ENCODE data around the gene ERC1. TPM values are rescaled to one million over a fixed set of nuclear protein-coding genes. Genes with fewer than 3 reads are reported as not detected.

Gene ERC1
- total and polyA plus RNA-seq, 3 experiments from 2014 or later = 11.0 to 24.2 (median 22.6) TPM

- ChIA-PET CTCF (no interaction called here), POLR2A (no interaction called here)
- H3K9me3 Mint-ChIP-seq = no peaks in the 10 kb centered on the region
- Histone ChIP-seq H3K27me3 (ENCODE audit: insufficient read depth, low read length, poor library complexity, severe bottlenecking) (no peaks in the 10 kb centered on the region), H3K27ac (ENCODE audit: low read depth, low read length) (no peak overlapping the region), H3K4me1 (ENCODE audit: insufficient read depth, low read length) (no peaks in the 10 kb centered on the region), H3K9me3 (ENCODE audit: low read length) (no peaks in the 10 kb centered on the region), H3K4me3 (ENCODE audit: low read length) (no peak overlapping the region), H3K36me3 (ENCODE audit: insufficient read depth, low read length) (no peaks in the 10 kb centered on the region)
- no peaks in the 10 kb centered on the region for H3K4me1 Mint-ChIP-seq
- H3K27ac Mint-ChIP-seq = no peak overlapping the region
- H3K27me3 Mint-ChIP-seq = peaks cover 0 to 2% of the 10 kb centered on the region in 2 donors
- DNase-seq = no peak
- H3K36me3 Mint-ChIP-seq = no peaks in the 10 kb centered on the region
- no peak overlapping the region for H3K4me3 Mint-ChIP-seq
These were observed 366.1 kb downstream of the ERC1 start for GRCh38 chr12:1357171-1357570.

GRCh38 chr12:1357711-1358110 lies 366.7 kb downstream of the ERC1 start:
- no peak for DNase-seq
- peaks cover 0 to 2% of the 10 kb centered on the region in 2 donors for H3K27me3 Mint-ChIP-seq
- H3K4me3 ChIP-seq (ENCODE audit: low read length) = no peak overlapping the region
- H3K4me3 Mint-ChIP-seq = no peak overlapping the region
- H3K36me3 Mint-ChIP-seq = peaks cover 0 to 1% (median 0%) of the 10 kb centered on the region in 3 donors
- no peak overlapping the region for H3K27ac Mint-ChIP-seq
- no peaks in the 10 kb centered on the region for H3K9me3 Mint-ChIP-seq
- H3K9me3 ChIP-seq (ENCODE audit: low read length) = no peaks in the 10 kb centered on the region
- no peaks in the 10 kb centered on the region for H3K4me1 Mint-ChIP-seq
- no peak overlapping the region for H3K27ac ChIP-seq (ENCODE audit: low read depth, low read length)
- no peaks in the 10 kb centered on the region for H3K36me3 ChIP-seq (ENCODE audit: insufficient read depth, low read length)
- H3K4me1 ChIP-seq (ENCODE audit: insufficient read depth, low read length) = no peaks in the 10 kb centered on the region
- no peaks in the 10 kb centered on the region for H3K27me3 ChIP-seq (ENCODE audit: insufficient read depth, low read length, poor library complexity, severe bottlenecking)
- POLR2A ChIA-PET = no interaction called here
- CTCF ChIA-PET = no interaction called here

DNA sequence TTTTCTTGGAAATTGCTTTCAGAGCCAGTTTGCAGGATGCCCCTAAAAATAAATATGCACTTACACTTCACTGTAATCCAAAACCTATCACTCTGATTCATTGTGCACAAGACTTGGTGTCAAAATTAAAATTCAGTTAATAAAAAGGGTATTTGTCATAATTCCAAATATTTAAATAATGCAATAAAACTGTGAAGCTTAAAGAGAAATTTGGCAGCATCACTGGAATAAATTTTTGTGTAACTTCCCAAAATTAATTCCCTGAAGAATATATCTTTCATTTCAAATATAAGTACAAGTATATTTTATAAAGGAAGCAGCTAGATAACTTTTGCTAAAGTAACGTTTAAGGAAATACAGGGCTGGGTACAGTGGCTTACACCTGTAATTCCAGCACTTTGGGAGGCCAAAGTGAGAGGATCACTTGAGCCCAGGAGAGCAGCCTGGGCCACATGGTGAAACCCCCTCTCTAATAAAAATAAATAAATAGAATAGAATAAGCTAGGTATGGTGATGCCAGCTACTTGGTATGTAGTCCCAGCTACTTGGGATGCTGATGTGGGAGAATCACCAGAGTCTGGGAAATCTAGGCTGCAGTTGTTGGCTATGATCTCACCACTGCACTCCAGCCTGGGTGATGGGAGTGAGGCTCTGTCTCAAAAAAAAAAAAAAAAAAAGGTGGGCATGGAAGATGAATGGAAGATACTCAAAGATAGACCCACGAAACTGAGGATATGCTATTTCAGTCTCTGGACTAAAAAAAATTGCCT lies 369.6 kb downstream of the ERC1 start:
- POLR2A ChIA-PET = no interaction called here
- no peak overlapping the region for H3K27ac Mint-ChIP-seq
- CTCF ChIA-PET = no interaction called here
- Histone ChIP-seq H3K4me1 (ENCODE audit: insufficient read depth, low read length) (no peaks in the 10 kb centered on the region), H3K9me3 (ENCODE audit: low read length) (no peaks in the 10 kb centered on the region), H3K27ac (ENCODE audit: low read depth, low read length) (no peak overlapping the region), H3K4me3 (ENCODE audit: low read length) (no peak overlapping the region), H3K27me3 (ENCODE audit: insufficient read depth, low read length, poor library complexity, severe bottlenecking) (no peaks in the 10 kb centered on the region), H3K36me3 (ENCODE audit: insufficient read depth, low read length) (no peaks in the 10 kb centered on the region)
- no peak for DNase-seq
- no peak overlapping the region for H3K4me3 Mint-ChIP-seq
- H3K4me1 Mint-ChIP-seq = no peaks in the 10 kb centered on the region
- no peaks in the 10 kb centered on the region for H3K9me3 Mint-ChIP-seq
- peaks cover 0 to 10% (median 4%) of the 10 kb centered on the region in 3 donors for H3K36me3 Mint-ChIP-seq
- H3K27me3 Mint-ChIP-seq = peaks cover 0 to 2% of the 10 kb centered on the region in 2 donors

GRCh38 chr12:1362143-1362662 lies 371.2 kb downstream of the ERC1 start:
- ChIA-PET POLR2A (no interaction called here), CTCF (no interaction called here)
- DNase-seq = no peak
- Histone ChIP-seq H3K36me3 (ENCODE audit: insufficient read depth, low read length) (no peaks in the 10 kb centered on the region), H3K4me1 (ENCODE audit: insufficient read depth, low read length) (no peaks in the 10 kb centered on the region), H3K27ac (ENCODE audit: low read depth, low read length) (no peak overlapping the region), H3K9me3 (ENCODE audit: low read length) (no peaks in the 10 kb centered on the region), H3K27me3 (ENCODE audit: insufficient read depth, low read length, poor library complexity, severe bottlenecking) (no peaks in the 10 kb centered on the region), H3K4me3 (ENCODE audit: low read length) (no peak overlapping the region)
- Mint-ChIP-seq H3K27ac (no peak overlapping the region), H3K36me3 (peaks cover 0 to 12% (median 4%) of the 10 kb centered on the region in 3 donors), H3K9me3 (no peaks in the 10 kb centered on the region), H3K27me3 (peaks cover 0 to 2% of the 10 kb centered on the region in 2 donors), H3K4me1 (no peaks in the 10 kb centered on the region), H3K4me3 (no peak overlapping the region)

DNA sequence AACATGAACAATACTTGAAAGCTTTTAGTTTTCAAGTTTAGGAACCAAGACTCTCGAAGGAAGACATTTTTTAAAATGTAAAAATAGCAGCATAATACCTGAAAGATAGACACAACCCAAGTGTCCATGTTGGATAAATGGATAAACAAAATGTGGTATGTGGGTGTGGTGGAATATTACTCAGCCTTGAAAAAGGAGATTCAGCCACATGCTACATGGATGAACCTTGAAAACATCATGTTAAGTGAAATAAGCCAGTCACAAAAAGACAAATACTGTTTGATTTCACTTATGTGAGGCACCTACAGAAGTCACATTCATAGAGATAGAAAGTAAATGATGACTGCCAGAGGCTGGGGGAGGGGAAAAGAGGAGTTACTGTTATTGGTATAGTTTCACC lies 374.7 kb downstream of the ERC1 start:
- no peak overlapping the region for H3K4me3 Mint-ChIP-seq
- H3K9me3 ChIP-seq (ENCODE audit: low read length) = no peaks in the 10 kb centered on the region
- H3K36me3 ChIP-seq (ENCODE audit: insufficient read depth, low read length) = no peaks in the 10 kb centered on the region
- POLR2A ChIA-PET = no interaction called here
- no peaks in the 10 kb centered on the region for H3K4me1 Mint-ChIP-seq
- H3K27me3 ChIP-seq (ENCODE audit: insufficient read depth, low read length, poor library complexity, severe bottlenecking) = no peaks in the 10 kb centered on the region
- DNase-seq = no peak
- H3K27ac Mint-ChIP-seq = no peak overlapping the region
- no peak overlapping the region for H3K4me3 ChIP-seq (ENCODE audit: low read length)
- no peaks in the 10 kb centered on the region for H3K9me3 Mint-ChIP-seq
- CTCF ChIA-PET = no interaction called here
- no peaks in the 10 kb centered on the region for H3K4me1 ChIP-seq (ENCODE audit: insufficient read depth, low read length)
- H3K27ac ChIP-seq (ENCODE audit: low read depth, low read length) = no peak overlapping the region
- H3K36me3 Mint-ChIP-seq = peaks cover 0 to 12% (median 10%) of the 10 kb centered on the region in 3 donors
- H3K27me3 Mint-ChIP-seq = peaks cover 0 to 2% of the 10 kb centered on the region in 2 donors

- peaks cover 10 to 18% (median 12%) of the 10 kb centered on the region in 3 donors for H3K36me3 Mint-ChIP-seq
- no peak overlapping the region for H3K27ac ChIP-seq (ENCODE audit: low read depth, low read length)
- H3K27me3 Mint-ChIP-seq = no peaks in the 10 kb centered on the region
- no peaks in the 10 kb centered on the region for H3K4me1 Mint-ChIP-seq
- H3K9me3 Mint-ChIP-seq = no peaks in the 10 kb centered on the region
- H3K4me3 ChIP-seq (ENCODE audit: low read length) = no peak overlapping the region
- POLR2A ChIA-PET = no interaction called here
- H3K4me1 ChIP-seq (ENCODE audit: insufficient read depth, low read length) = no peaks in the 10 kb centered on the region
- no peak for DNase-seq
- H3K27ac Mint-ChIP-seq = no peak overlapping the region
- CTCF ChIA-PET = no interaction called here
- H3K27me3 ChIP-seq (ENCODE audit: insufficient read depth, low read length, poor library complexity, severe bottlenecking) = no peaks in the 10 kb centered on the region
- no peak overlapping the region for H3K4me3 Mint-ChIP-seq
- no peaks in the 10 kb centered on the region for H3K36me3 ChIP-seq (ENCODE audit: insufficient read depth, low read length)
- H3K9me3 ChIP-seq (ENCODE audit: low read length) = no peaks in the 10 kb centered on the region
These were observed 376.6 kb downstream of the ERC1 start for GRCh38 chr12:1367331-1368291.

DNA sequence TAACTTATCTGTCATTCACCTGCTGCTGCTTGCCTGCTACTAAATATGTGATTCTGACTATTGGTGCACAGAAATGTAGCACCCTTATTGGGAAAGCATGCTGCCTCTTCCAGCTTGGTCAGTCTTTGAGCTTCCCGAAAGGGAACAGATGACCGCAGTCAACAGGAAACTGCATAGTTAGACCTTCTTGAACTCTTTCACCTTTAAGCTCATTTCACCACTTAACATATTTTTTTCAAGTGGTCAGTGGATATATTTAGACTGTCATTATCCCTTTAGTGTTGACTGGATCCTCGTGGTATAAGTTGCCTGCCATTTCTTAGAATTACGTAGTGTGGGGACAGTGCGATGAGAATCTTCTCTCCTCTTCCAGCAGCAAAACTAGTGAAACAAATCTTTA lies 378.4 kb downstream of the ERC1 start:
- ChIA-PET POLR2A (no interaction called here), CTCF (no interaction called here)
- Mint-ChIP-seq H3K4me3 (no peak overlapping the region), H3K27me3 (no peaks in the 10 kb centered on the region), H3K9me3 (no peaks in the 10 kb centered on the region), H3K27ac (no peak overlapping the region), H3K36me3 (peaks cover 10 to 23% (median 20%) of the 10 kb centered on the region in 3 donors), H3K4me1 (no peaks in the 10 kb centered on the region)
- Histone ChIP-seq H3K27me3 (ENCODE audit: insufficient read depth, low read length, poor library complexity, severe bottlenecking) (no peaks in the 10 kb centered on the region), H3K4me1 (ENCODE audit: insufficient read depth, low read length) (no peaks in the 10 kb centered on the region), H3K36me3 (ENCODE audit: insufficient read depth, low read length) (no peaks in the 10 kb centered on the region), H3K4me3 (ENCODE audit: low read length) (no peak overlapping the region), H3K9me3 (ENCODE audit: low read length) (no peaks in the 10 kb centered on the region), H3K27ac (ENCODE audit: low read depth, low read length) (no peak overlapping the region)
- no peak for DNase-seq

GRCh38 chr12:1369938-1370500 lies 379.0 kb downstream of the ERC1 start:
- Histone ChIP-seq H3K27me3 (ENCODE audit: insufficient read depth, low read length, poor library complexity, severe bottlenecking) (no peaks in the 10 kb centered on the region), H3K4me3 (ENCODE audit: low read length) (no peak overlapping the region), H3K4me1 (ENCODE audit: insufficient read depth, low read length) (no peaks in the 10 kb centered on the region), H3K36me3 (ENCODE audit: insufficient read depth, low read length) (no peaks in the 10 kb centered on the region), H3K9me3 (ENCODE audit: low read length) (no peaks in the 10 kb centered on the region), H3K27ac (ENCODE audit: low read depth, low read length) (no peak overlapping the region)
- ChIA-PET POLR2A (no interaction called here), CTCF (no interaction called here)
- Mint-ChIP-seq H3K4me3 (no peak overlapping the region), H3K27ac (no peak overlapping the region), H3K36me3 (peaks cover 9 to 25% (median 20%) of the 10 kb centered on the region in 3 donors), H3K27me3 (no peaks in the 10 kb centered on the region), H3K9me3 (no peaks in the 10 kb centered on the region), H3K4me1 (no peaks in the 10 kb centered on the region)
- no peak for DNase-seq

Data from CD8-positive, alpha-beta memory T cell (primary cell).